ENCODE results near the gene GLRA3.
"Not testable (repeated sequence)": the region's sequence is repeated elsewhere in the genome, so short reads cannot be mapped to it uniquely, and the experiment has no call there.

GLRA3 gene

DNA sequence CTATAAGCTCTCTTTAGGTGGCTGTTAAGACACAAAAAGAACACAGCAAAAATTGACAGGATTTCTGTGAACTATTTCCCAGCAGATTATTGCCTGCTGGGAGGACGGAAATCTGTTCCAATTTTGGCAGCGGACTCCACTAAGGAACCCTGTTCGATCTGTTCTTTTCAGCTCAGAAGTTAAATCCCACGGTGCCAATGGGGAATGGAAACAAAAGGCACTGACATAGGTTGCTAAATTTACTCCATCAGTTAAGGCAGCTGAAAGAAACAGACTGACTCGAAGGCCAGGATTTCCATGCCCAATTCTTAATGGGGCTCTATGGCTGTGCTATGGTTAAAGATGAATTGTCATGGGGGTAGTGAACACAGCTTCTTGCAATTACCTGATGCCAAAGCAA, 180.2 kb downstream of the GLRA3 start:
- DNase-seq = no peak

DNA sequence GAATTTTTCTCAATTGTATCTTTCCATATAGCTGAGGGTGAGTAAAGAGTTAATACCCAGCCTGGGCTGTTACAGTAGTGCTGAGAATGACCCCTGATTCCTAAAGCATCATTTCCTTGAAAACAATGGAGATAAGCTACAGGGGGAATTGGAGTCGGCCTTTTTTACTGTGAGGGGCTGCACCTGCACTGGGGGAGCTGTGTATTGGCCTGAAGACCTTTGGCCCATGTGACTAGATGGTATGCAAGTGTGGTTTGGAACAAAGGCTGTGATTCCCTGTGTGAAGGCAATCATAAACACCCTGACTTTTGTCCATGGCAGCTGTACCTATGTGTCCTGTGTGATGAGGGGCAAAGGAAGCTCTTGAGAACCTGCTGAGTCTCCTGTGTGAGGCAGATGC, 182.7 kb downstream of the GLRA3 start:
- DNase-seq = no peak

DNA sequence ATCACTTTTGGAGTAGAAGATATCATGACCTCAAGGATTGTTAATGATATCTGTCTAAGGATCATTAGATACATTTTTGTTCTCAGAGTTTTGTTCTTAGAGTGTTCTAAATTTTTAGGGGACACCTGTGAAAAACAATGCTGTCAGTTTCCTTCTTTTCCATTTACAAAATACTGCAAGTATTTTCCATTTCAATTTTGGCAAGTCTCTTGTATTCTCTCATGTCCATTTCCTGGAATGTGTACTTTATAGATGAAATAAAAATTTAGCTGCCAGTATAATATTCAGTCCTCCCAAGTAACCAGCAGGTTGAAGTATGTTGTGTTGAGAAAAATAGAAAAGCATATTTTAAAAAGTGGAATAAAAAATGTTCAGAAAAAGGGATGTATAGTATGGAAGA, 188.9 kb downstream of the GLRA3 start:
- no peak for DNase-seq

DNA sequence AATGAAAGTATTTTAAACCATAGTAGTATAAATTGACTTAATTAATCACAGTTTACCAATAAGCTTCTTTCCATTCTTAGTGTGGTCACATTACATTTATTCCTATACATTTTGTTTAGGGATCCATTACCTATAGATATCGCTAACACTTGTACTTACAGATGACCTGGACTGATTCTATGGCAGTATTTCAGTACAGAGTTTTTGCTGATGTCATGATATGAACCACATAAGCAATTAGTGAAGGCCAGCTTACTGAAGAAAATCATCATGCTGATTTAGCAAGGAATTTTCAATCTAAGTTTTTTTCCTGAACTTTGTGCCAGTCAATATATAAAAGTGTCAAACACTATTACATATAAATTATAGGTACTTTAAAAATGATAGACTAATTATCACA, 193.3 kb downstream of the GLRA3 start:
- no peak for DNase-seq

- no peak for DNase-seq
Measured at GRCh38 chr4:174633399-174633798, 195.6 kb downstream of the GLRA3 start.

- DNase-seq = peak; percentile 62
Measured at GRCh38 chr4:174631901-174632758, 196.9 kb downstream of the GLRA3 start.

DNA sequence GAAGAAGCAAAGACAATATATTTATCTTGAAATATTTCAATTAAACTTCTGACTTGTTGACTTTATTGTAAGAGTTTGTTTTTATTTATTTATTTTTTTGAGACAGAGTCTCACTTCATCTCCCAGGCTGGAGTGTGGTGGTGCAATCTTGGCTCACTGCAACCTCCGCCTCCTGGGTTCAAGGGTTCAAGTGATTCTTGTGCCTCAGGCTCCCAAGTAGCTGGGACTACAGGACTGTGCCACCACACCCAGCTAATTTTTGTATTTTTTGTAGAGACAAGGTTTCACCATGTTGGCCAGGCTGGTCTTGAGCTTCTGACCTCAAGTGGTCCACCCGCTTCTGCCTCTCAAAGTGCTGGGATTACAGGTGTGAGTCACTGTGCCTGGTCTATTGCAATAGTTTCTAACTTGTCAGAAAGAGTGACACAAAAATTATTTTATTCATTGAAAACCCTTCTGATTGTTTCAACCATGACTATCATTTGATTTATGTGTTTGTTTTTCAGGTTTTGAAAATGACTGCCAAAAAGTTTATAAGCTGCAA, 199.1 kb downstream of the GLRA3 start:
- DNase-seq = not testable (repeated sequence)

- DNase-seq = no peak
Measured at GRCh38 chr4:174629265-174629664, 199.8 kb downstream of the GLRA3 start.

DNA sequence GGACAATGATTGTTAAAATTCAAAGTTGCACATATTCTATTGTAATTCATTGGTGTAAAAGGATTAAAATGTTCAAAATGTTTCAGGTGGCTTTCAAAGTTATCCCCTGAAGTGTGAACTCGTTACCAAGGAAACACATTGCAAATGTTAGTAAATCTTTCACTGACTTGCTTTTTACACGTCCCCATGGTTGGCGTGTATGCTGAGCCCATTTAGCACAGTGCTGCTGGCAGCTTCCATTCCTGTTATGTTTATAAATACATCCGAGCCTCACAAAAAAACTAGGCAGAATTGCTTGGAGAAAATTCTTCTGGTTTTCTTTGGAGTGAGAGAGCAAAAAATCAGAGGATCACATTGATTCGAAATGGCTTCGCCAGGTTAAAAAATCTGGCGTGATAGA, 200.9 kb downstream of the GLRA3 start:
- DNase-seq = no peak

DNA sequence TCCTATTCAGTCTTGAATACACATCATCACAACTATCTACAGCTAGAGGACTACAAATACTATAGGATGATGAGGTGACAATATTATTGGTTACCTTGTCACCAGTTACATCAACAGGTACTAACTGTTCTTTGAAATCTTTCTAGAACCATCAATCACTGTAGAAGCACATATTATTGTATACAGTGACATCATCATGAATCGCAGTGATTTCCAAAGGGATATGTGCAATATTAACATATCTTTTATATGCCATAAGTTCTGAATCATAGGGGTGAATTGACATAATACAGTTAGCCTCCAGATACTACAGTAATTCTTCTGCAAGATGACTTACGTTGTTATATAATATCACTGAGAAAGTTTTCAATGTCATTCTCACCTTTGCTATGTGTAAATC, 201.6 kb downstream of the GLRA3 start:
- DNase-seq = no peak

DNA sequence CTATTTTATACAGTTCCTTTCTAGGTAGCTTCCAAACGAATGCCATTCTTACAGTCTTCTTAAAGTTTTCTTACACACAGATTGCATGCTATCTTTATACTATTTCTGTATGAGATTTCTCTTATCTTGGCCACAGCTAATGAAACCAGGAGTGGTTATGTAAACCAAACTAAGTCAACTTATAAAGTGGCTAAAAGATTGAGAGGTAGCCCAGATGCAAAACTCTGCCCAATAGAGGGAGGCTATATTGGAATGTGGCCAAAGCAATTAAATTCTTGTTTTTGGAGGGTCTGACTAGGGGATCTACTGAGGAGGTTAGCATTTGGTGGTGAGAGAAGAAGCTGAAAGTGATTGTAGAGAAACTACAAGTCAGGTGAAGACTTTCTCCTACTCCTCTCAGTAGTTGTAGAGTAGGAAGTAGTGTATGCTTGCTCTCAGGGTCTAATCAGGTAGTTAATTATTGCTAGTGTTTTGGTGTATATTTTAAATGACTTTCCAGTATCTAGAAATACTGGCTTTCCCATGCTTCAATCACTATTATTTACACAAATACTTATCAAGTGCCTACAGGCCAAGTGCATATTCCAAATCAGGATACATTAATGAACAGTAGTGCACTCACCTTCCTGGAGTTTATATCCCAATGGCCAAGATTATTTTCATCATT, 202.6 kb downstream of the GLRA3 start:
- no peak for DNase-seq

DNA sequence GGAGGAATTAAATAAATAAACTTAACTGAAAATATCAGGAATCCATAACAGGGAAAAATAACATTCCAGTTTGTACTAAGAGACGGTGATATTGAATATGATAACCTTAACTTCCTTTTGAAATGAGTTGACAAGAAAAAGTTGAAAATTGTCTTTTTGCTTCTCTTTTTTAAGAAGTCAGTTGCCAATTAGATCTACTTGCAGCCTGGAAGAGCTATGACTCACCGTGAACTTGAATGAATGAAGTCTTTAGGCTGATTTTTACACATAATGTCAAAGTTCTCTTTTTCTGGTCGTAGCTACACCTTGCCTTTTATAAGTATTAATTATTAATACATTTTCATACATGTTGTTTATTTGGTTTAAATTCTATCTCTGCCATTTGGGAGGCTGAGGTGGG, 212.4 kb downstream of the GLRA3 start:
- no peak for DNase-seq

GRCh38 chr4:174613979-174614378, 215.1 kb downstream of the GLRA3 start:
- DNase-seq = no peak

DNA sequence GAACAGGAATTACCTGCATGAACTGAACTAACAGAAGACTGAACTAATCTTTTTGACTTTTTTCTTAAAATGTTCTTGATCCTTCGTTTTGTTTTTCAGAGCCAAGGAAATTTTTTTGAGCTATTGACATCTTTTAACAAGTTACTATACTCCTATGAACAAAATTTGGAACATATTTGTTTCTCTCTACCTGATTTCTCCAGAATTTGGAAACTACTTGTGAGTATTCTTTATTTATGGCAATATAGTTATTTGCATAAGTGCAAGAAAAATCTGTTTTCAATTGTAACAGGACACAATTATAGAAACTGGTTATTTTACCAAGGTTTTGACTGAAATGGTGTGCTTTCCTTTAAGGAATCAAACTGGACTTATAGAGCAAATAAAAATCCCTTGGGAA, 217.3 kb downstream of the GLRA3 start:
- DNase-seq = no peak

DNA sequence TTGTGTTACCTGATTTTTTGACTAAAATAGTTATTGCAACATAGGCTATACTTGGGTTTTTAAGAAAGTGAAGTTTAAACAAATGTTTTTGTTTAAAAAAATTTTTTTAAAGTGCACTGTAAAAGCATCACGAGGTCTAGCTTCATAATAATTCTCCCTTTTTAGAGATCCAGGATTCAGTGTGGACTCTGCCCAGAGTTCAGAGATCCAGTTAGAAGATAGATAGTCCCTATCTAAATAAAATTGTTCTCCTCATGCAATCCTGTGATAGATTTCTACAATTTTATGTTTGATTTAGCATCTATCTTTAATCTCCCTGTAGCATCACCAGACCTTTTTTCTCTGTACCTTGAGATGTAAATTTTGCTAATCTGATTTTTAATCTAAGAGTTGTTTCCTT, 221.3 kb downstream of the GLRA3 start:
- DNase-seq = no peak

GRCh38 chr4:174604198-174604597, 224.8 kb downstream of the GLRA3 start:
- peak; percentile 9 for DNase-seq

DNA sequence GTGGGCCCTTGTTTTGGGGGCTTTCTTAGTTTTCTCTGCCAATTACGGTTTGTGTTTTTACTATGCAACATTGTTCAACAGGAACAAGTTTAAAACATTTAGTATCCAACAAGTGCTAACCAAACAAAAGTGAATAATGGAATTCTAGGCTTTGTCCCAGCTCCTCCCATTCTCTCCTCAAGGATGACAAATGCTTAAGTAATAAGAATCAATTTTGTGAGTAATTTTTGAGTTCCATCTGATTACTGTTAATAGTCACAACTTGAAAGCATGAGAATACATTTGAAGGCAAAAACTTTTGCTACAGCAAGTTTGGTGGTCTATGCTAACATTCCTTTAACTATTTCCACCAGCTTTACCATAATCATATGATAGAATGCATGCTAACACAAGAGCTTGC, 228.7 kb downstream of the GLRA3 start:
- no peak for DNase-seq

GRCh38 chr4:174598800-174599199, 230.2 kb downstream of the GLRA3 start:
- no peak for DNase-seq

- DNase-seq = no peak
Measured at GRCh38 chr4:174596513-174596912, 232.5 kb downstream of the GLRA3 start.

DNA sequence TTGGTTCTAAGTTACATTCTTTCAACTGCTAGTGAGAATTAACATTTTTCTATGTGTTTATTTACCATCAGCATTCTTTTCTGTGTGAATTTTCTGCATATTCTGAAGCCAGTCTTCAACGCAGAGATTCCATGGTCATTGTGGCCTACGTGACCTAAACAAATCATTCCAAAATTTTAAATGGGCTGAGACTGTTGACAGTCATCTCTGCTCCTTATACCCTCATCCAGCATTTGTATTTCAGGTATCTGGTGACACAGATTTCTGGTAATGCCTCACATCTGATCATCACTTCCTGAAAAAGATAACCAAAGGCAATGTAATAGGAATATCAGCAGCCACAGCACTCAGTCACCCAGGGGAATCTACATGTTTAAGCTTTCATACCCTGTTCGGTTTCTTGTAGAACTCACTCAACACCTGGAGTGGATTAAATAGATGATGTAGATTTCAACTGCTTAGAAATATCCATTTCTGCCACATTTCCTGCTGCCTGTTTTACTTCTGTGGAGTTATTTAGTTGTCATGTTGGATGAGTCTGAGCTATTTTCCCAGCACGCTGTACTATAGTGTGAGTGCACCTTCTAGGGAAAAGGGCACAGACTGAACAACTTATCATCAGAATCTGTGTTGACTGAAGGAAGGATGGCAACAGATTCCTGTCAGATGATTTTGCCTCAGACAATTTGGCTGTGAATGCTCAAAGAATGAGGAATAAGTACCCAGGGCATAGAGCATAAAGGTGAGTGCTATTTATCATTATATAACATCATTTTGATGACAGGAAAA, 233.7 kb downstream of the GLRA3 start:
- DNase-seq = no peak

GRCh38 chr4:174593701-174594100, 235.3 kb downstream of the GLRA3 start:
- DNase-seq = no peak

DNA sequence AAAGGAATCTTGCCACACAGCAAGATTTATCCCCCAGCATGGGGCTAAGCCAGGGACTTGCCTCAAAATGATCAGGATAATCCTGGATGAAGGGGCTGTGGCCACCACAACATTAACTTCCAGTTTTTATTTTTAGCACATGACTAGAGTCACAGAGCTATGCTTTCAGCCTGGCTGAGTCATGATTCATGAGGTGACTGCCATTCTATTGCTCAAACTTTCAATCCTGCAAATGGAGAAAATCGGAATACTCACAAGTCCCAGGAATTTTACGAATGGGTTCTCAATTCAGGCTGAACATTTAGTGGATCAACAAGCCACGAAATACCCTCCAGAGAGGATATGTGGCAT, 236.1 kb downstream of the GLRA3 start:
- DNase-seq = peak; percentile 19

GRCh38 chr4:174592256-174592984, 236.6 kb downstream of the GLRA3 start:
- no peak for DNase-seq

Measured in NCI-H82 (cell line).